K562 (cell line): ENCODE measurements around the gene LTBP1. TPM values are rescaled to one million over a fixed set of nuclear protein-coding genes. Genes with fewer than 3 reads are reported as not detected.

Experiments used
- ATAC-seq: fragments of 200-7000 bp; cut with Tn5 transposase; 3 replicates; pipeline ENCODE4 v1.9.1; 2020; ENCODE audit warnings: moderate library complexity
- BruUV-seq: library from RNA; stranded (reverse); fragments of 400-500 nt; replicated peaks from 2 replicates; lab custom pipeline; 2021; lab: Mats Ljungman, UMichigan
- CTCF ChIA-PET: fragments of 300-600 bp; formaldehyde crosslinking; extraction: SDS; loops from one replicate; lab custom pipeline; 2021; ENCODE audit warnings: low intra/inter-chr PET ratio; lab: Yijun Ruan, JAX
- POLR2A ChIA-PET: fragments of 300-600, 350-650 bp; sonication (Branson Sonifier 250); formaldehyde crosslinking; extraction: SDS; loops from one replicate; lab custom pipeline; 2021; ENCODE audit warnings: antibody characterized with exemption, inconsistent platforms; lab: Yijun Ruan, JAX
- DNase-seq, 4 experiments: peaks; one replicate each; pipeline versions ENCODE4 v3.0.0 to v3.0.0-alpha.2; 2011 to 2018; ENCODE audit warnings: low spot score in 3 of 4, mixed read lengths in 3 of 4; ENCODE audit errors: extremely low read depth in 1 of 4
- FAIRE-seq: peaks from 2 replicates; lab custom pipeline; 2011; peaks lifted over from hg19 to GRCh38; lab: Jason Lieb, UNC
- H2AFZ ChIP-seq: 2 replicates; pipeline ENCODE4 v1.6.0; 2011; ENCODE audit warnings: low read depth, low read length, control low read depth, inconsistent platforms
- H3K27ac ChIP-seq: fragments of 200-600 bp; 3 replicates; pipeline ENCODE4 v1.8.0; 2011; ENCODE audit warnings: low read depth, mild to moderate bottlenecking, control low read depth, inconsistent platforms, low read length, moderate library complexity, mixed read lengths; ENCODE audit errors: extremely low read depth
- H3K27me3 ChIP-seq, 2 experiments: fragments of 300-600 bp in 1 of 2; 2 replicates in 1 of 2; 3 replicates in 1 of 2; pipeline versions ENCODE4 v1.6.0 to v1.8.0; 2011; ENCODE audit warnings: inconsistent platforms in 2 of 2, low read length in 2 of 2, mild to moderate bottlenecking in 1 of 2, mixed read lengths in 1 of 2, moderate library complexity in 1 of 2; ENCODE audit not compliant: control insufficient read depth in 2 of 2, insufficient read depth in 2 of 2
- H3K36me3 ChIP-seq: fragments of 300-600 bp; 3 replicates; pipeline ENCODE4 v1.8.0; 2011; ENCODE audit warnings: mild to moderate bottlenecking, low read length, inconsistent platforms; ENCODE audit not compliant: control insufficient read depth, insufficient read depth
- H3K4me1 ChIP-seq, 2 experiments: fragments of 200-600 bp in 1 of 2; replicated peaks in 1 of 2; 2 replicates in 1 of 2; 3 replicates in 1 of 2; pipeline versions ENCODE4 v1.5.1 to v1.8.0; 2011; ENCODE audit warnings: inconsistent platforms in 2 of 2, low read length in 2 of 2, mild to moderate bottlenecking in 1 of 2, mixed read lengths in 1 of 2, moderate library complexity in 1 of 2; ENCODE audit not compliant: control insufficient read depth in 2 of 2, insufficient read depth in 2 of 2
- H3K4me2 ChIP-seq: 2 replicates; pipeline ENCODE4 v1.6.1; 2011; ENCODE audit warnings: low read length, control low read depth, inconsistent platforms, mixed read lengths; ENCODE audit not compliant: insufficient read depth
- H3K4me3 ChIP-seq: fragments of 200-600 bp; sonication (generic), shearing (Covaris generic); 2 replicates; pipeline ENCODE4 v1.5.1; 2016; ENCODE audit warnings: control low read depth, inconsistent platforms
- H3K79me2 ChIP-seq: fragments of 200-600 bp; 3 replicates; pipeline ENCODE4 v1.8.0; 2011; ENCODE audit warnings: low read length, inconsistent platforms; ENCODE audit not compliant: control insufficient read depth, insufficient read depth
- H3K9ac ChIP-seq, 2 experiments: 2 replicates each; pipeline versions ENCODE4 v1.6.0 to v1.6.1; 2011; ENCODE audit warnings: low read depth in 2 of 2, low read length in 2 of 2, control low read depth in 1 of 2, inconsistent platforms in 1 of 2, mild to moderate bottlenecking in 1 of 2, mixed read lengths in 1 of 2; ENCODE audit not compliant: insufficient read depth in 1 of 2
- H3K9me1 ChIP-seq: one replicate; pipeline ENCODE4 v1.6.0; 2011; ENCODE audit warnings: inconsistent platforms, mild to moderate bottlenecking, low read length, moderate library complexity; ENCODE audit not compliant: control insufficient read depth, insufficient read depth
- H3K9me3 ChIP-seq: replicated peaks from 2 replicates; pipeline ENCODE4 v1.5.1; 2011; ENCODE audit warnings: low read depth, low read length, inconsistent platforms; ENCODE audit not compliant: control insufficient read depth, insufficient read depth
- H4K20me1 ChIP-seq: replicated peaks from 2 replicates; pipeline ENCODE4 v1.6.1; 2011; ENCODE audit warnings: low read length, inconsistent platforms, mixed read lengths; ENCODE audit not compliant: control insufficient read depth, insufficient read depth
- CXXC5 ChIP-seq: fragments of 250-450 bp; sonication (Bioruptor Pico); IDR thresholded peaks from 2 replicates; pipeline ENCODE4 v1.8.0; 2022; ENCODE audit warnings: inconsistent platforms, mild to moderate bottlenecking, moderate library complexity
- ETV5 ChIP-seq: sonication (generic); formaldehyde crosslinking; IDR thresholded peaks from 2 replicates; pipeline ENCODE4 v1.4.0; 2020; ENCODE audit warnings: low read depth, mild to moderate bottlenecking, missing genetic modification reagents
- KLF16 ChIP-seq: IDR thresholded peaks from 2 replicates; pipeline ENCODE4 v1.6.1; 2016; ENCODE audit warnings: antibody characterized with exemption
- MAZ ChIP-seq, 2 experiments: fragments of 450-650 bp in 1 of 2; sonication (generic) in 1 of 2; formaldehyde crosslinking; IDR thresholded peaks in 1 of 2; conservative IDR thresholded peaks in 1 of 2; 2 replicates each; pipeline versions ENCODE4 v1.4.0 to v1.5.0; 2020; ENCODE audit warnings: mild to moderate bottlenecking in 1 of 2, missing genetic modification reagents in 1 of 2
- NEUROD1 ChIP-seq: fragments of 150-350 bp; IDR thresholded peaks from 2 replicates; pipeline ENCODE4 v1.6.1; 2014; ENCODE audit warnings: borderline replicate concordance, low read length, low read depth; ENCODE audit not compliant: partially characterized antibody
- PHTF2 ChIP-seq: fragments of 250-450 bp; sonication (Bioruptor Pico); IDR thresholded peaks from 2 replicates; pipeline ENCODE4 v1.5.0; 2021; ENCODE audit warnings: mild to moderate bottlenecking
- POLR2B ChIP-seq: fragments of 450-650 bp; IDR thresholded peaks from 2 replicates; pipeline ENCODE4 v1.6.1; 2018; ENCODE audit warnings: low read depth; ENCODE audit not compliant: partially characterized antibody
- SRSF9 ChIP-seq: fragments of 200-400 bp; formaldehyde crosslinking; IDR thresholded peaks from 2 replicates; pipeline ENCODE4 v1.6.1; 2017; ENCODE audit warnings: low read depth, low read length, borderline replicate concordance
- TARDBP ChIP-seq: fragments of 450-650 bp; IDR thresholded peaks from 2 replicates; pipeline ENCODE4 v1.6.1; 2016
- ZKSCAN3 ChIP-seq: fragments of 250-450 bp; sonication (Bioruptor Pico); IDR thresholded peaks from 2 replicates; pipeline ENCODE4 v1.4.0; 2020
- ZNF24 ChIP-seq: fragments of 450-650 bp; IDR thresholded peaks from 2 replicates; pipeline ENCODE4 v1.6.1; 2016
- ZNF408 ChIP-seq: fragments of 250-450 bp; sonication (Bioruptor Pico); IDR thresholded peaks from 2 replicates; pipeline ENCODE4 v1.4.0; 2020; ENCODE audit warnings: low read depth, mild to moderate bottlenecking, moderate library complexity
- ZNF57 ChIP-seq: fragments of 450-650 bp; formaldehyde crosslinking; IDR thresholded peaks from 2 replicates; pipeline ENCODE4 v1.4.0; 2020; ENCODE audit warnings: mild to moderate bottlenecking, moderate library complexity
- ZNF707 ChIP-seq: fragments of 250-450 bp; sonication (Bioruptor Pico); conservative IDR thresholded peaks from 2 replicates; pipeline ENCODE4 v1.8.0; 2022; ENCODE audit warnings: inconsistent platforms, mild to moderate bottlenecking, moderate library complexity
- WGBS: fragments of 100-300 bp; shearing (Covaris generic); methylation state at CpG from one replicate; pipeline ENCODE4 v1.1.6; 2016; ENCODE audit warnings: low coverage, mixed read lengths; ENCODE audit not compliant: insufficient coverage; ENCODE audit errors: missing lambda C conversion rate; 5-methylcytosine and 5-hydroxymethylcytosine counted together
- in situ Hi-C: fragments of 300-500 bp; cut with MboI; formaldehyde crosslinking; loops from 4 replicates; pipeline ENCODE4 v1.15.0; 2018; ENCODE audit warnings: inconsistent platforms, mixed read lengths
- intact Hi-C: fragments of 100-400 bp; cut with micrococcal nuclease; formaldehyde crosslinking; loops from 2 replicates; pipeline ENCODE4 v1.14.2; 2022
- polyA plus RNA-seq, 8 experiments: library from polyadenylated mRNA; depleted of rRNA in 4 of 8; stranded (reverse) in 5 of 8; unstranded in 3 of 8; fragments of >200 nt; fragmentation: Nextera tagmentation in 2 of 8; fragmentation: Illumina TruSeq in 1 of 8; extraction: Ambion mirVana in 2 of 8; extraction: Trizol in 1 of 8; gene quantifications; 2 replicates each; pipeline versions ENCODE4 v1.2.1 to v1.2.3, GENCODE V29; 2011 to 2014; ENCODE audit warnings: inconsistent platforms in 1 of 8, missing spikeins in 1 of 8
- total RNA-seq, 7 experiments: library from RNA; depleted of rRNA in 6 of 7; stranded (reverse); fragments of >200 nt in 6 of 7; fragmentation: Illumina TruSeq in 2 of 7; extraction: Trizol in 2 of 7; gene quantifications; 2 replicates each; pipeline versions ENCODE4 v1.2.1 to v1.2.3, GENCODE V29; 2011 to 2021; ENCODE audit warnings: low replicate concordance in 1 of 7
- TF ChIP-seq, protein P1 (sequence below): sonication (generic); formaldehyde crosslinking; IDR thresholded peaks from 2 replicates; pipeline ENCODE4 v1.9.0; 2022; ENCODE audit warnings: mild to moderate bottlenecking, missing genetic modification reagents
- TF ChIP-seq, protein P2 (sequence below): sonication (generic); formaldehyde crosslinking; IDR thresholded peaks from 2 replicates; pipeline ENCODE4 v1.8.0; 2022; ENCODE audit warnings: mild to moderate bottlenecking, missing genetic modification reagents

The LTBP1 gene
- total and polyA plus RNA-seq, 9 of the 15 experiments (the other 6 are each of a cell fraction or from before 2014, with no cell fraction given): 3.6 to 16.4 (median 8.5) TPM

DNA sequence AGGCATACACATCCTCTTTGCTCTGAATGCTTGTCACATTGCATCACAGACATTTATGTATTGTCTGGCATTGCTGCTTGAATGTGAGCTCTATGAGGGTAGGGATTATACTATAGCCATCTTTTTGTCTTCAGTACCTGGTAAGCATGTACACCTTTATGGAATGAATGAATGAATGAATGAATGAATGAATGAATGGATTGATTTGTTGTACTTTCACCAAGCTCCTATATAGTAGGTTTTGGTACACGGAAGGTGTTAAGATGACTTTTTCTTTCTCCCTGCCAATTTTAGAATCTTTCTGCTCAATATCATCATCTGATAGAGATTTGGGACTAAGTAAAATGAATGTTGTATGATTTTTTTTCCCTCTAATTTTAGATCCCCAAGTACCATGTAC lies 13.5 kb downstream of the LTBP1 start:
- in situ Hi-C loops: no loop called here
- Histone ChIP-seq H3K4me2 (peak overlapping the region; percentile 40; the same call in 1 of the 2 replicates), H3K27ac (peak overlapping the region; percentile 57), H3K9me1 (no peaks in the 10 kb centered on the region), H3K9me3 (no peaks in the 10 kb centered on the region), H3K27me3 (no peaks in the 10 kb centered on the region), H2AFZ (peak overlapping the region; percentile 36; the same call in 1 of the 2 replicates), H3K4me1 (peaks cover 6 to 19% of the 10 kb centered on the region in 2 experiments; a peak in 4 of 5 replicates), H3K9ac (peak overlapping the region in 1 of 2 experiments; percentile 12; a peak in 1 of 4 replicates), H4K20me1 (no peaks in the 10 kb centered on the region), H3K79me2 (peaks cover 4% of the 10 kb centered on the region; the same call in 1 of the 3 replicates), H3K4me3 (no peak overlapping the region), H3K36me3 (no peaks in the 10 kb centered on the region)
- no peak for FAIRE-seq
- no peak for DNase-seq
- POLR2A ChIA-PET: no interaction called here
- TF ChIP-seq ETV5 (CRISPR knock-in tag) (no peak), MAZ (CRISPR knock-in tag; conservative IDR thresholded peaks at IDR 0.05 in 1 of 2, IDR thresholded peaks at IDR 0.05 in 1 of 2) (0 out of 4 replicates have a peak, but pooled peaks of 1 of the 2 experiments have one; percentile 20), ZNF24 (peak; percentile 97)
- CTCF ChIA-PET: no interaction called here
- WGBS: 44% methylated on average over 1 of the region's 1 CpG
- intact Hi-C loops: loop anchor here (5.0 kb wide), 1 partner anchor 62 kb away; no protein-coding TSS in a partner anchor
- no peak for ATAC-seq
- BruUV-seq: no TSS peak

DNA sequence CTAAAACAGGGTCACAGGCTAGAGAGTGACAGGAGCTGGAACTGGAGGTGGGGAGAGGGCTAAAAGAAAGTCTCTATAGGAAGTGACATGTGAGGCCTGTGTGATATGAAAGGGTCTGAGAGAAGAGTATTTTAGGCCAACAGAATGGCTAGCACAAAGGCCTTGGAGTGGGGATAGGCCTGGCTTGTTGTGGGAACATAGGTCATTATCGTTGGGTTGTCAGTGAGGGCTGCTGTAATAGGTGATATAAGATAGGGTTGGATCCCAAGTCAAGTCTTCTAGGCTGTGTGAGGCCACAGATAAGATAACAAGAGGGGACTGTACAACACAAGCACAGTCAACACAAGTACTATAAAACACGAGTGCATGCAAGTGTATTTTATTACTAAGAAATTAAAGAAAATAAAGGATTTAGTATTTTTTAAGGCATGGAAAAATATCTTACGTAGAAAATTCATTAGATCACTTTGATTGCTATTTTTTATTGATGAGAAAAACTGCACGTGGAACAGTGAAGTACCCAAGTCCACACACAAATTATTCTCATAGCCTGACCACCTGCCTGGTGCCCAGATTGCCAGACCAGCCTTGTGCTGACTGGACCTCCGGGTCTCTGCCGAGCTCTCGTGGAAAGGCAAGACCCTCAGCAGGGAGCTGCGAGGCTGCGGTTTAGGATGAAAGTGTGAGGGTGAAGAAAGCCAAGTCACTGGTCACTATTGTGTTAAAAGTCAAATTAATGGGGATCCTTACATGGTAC lies 14.1 kb downstream of the LTBP1 start:
- in situ Hi-C loops: no loop called here
- Histone ChIP-seq H3K9ac (peak overlapping the region; percentile 26 to 74; a peak in 3 of 4 replicates), H2AFZ (peak overlapping the region; percentile 56), H3K27ac (peak overlapping the region; percentile 57), H4K20me1 (no peaks in the 10 kb centered on the region), H3K4me3 (no peak overlapping the region), H3K9me3 (no peaks in the 10 kb centered on the region), H3K9me1 (no peaks in the 10 kb centered on the region), H3K4me2 (peak overlapping the region; percentile 57), H3K79me2 (peaks cover 4% of the 10 kb centered on the region; the same call in 1 of the 3 replicates), H3K27me3 (no peaks in the 10 kb centered on the region), H3K4me1 (peaks cover 6 to 19% of the 10 kb centered on the region in 2 experiments; a peak in 4 of 5 replicates), H3K36me3 (no peaks in the 10 kb centered on the region)
- peak; percentile 98 for ATAC-seq
- 3% methylated on average over 9 of the region's 9 CpGs for WGBS
- ChIA-PET CTCF (no interaction called here), POLR2A (no interaction called here)
- no TSS peak for BruUV-seq
- peak; percentile 78 to 94 (median 85) for DNase-seq
- peak; percentile 96 for FAIRE-seq
- intact Hi-C loops: loop anchor here (5.0 kb wide), 1 partner anchor 61 kb away; no protein-coding TSS in a partner anchor
- TF ChIP-seq CXXC5 (CRISPR knock-in tag): peak; percentile 80
- TF ChIP-seq TARDBP: no peak
- TF ChIP-seq KLF16: peak; percentile 92
- TF ChIP-seq ZNF57 (CRISPR knock-in tag): no peak
- no peak for TF ChIP-seq ZNF707 (CRISPR knock-in tag)
- TF ChIP-seq ZKSCAN3 (CRISPR knock-in tag): no peak
- no peak for TF ChIP-seq PHTF2
- peak; percentile 81 for TF ChIP-seq NEUROD1
- TF ChIP-seq, protein P1, sequence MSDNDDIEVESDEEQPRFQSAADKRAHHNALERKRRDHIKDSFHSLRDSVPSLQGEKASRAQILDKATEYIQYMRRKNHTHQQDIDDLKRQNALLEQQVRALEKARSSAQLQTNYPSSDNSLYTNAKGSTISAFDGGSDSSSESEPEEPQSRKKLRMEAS (CRISPR knock-in tag): no peak
- TF ChIP-seq SRSF9: no peak
- TF ChIP-seq, protein P2, sequence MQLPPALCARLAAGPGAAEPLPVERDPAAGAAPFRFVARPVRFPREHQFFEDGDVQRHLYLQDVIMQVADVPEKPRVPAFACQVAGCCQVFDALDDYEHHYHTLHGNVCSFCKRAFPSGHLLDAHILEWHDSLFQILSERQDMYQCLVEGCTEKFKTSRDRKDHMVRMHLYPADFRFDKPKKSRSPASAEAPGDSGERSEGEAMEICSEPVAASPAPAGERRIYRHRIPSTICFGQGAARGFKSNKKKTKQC (CRISPR knock-in tag): no peak
- no peak for TF ChIP-seq POLR2B
- TF ChIP-seq ZNF408 (CRISPR knock-in tag): no peak
